HEK293 (cell line): Measurements from ENCODE around the gene NUDT13.
A peak's percentile ranks its signal among the peaks of the same experiment; 100 is the strongest.

Experiments used
- CTCF ChIA-PET: fragments of 350-600 bp; formaldehyde crosslinking; extraction: SDS; loops from one replicate; lab custom pipeline; 2021; ENCODE audit warnings: antibody characterized with exemption; lab: Yijun Ruan, JAX
- POLR2A ChIA-PET: fragments of 300-600 bp; formaldehyde crosslinking; extraction: SDS; loops from one replicate; lab custom pipeline; 2020; ENCODE audit warnings: antibody characterized with exemption, inconsistent platforms; lab: Yijun Ruan, JAX
- H3K27ac ChIP-seq: fragments of 200-500 bp; sonication (Bioruptor generic); 2 replicates; pipeline ENCODE4 v1.5.1; 2014; ENCODE audit warnings: low read depth, low read length, control low read depth, inconsistent platforms; ENCODE audit errors: extremely low read depth
- H3K36me3 ChIP-seq, 2 experiments: fragments of 200-500 bp in 1 of 2; sonication (Bioruptor generic) in 1 of 2; 1 replicate in 1 of 2; 2 replicates in 1 of 2; pipeline ENCODE4 v1.5.1; 2014 to 2017; ENCODE audit warnings: inconsistent platforms in 2 of 2, low read length in 2 of 2; ENCODE audit not compliant: control insufficient read depth in 2 of 2, insufficient read depth in 1 of 2
- H3K4me1 ChIP-seq: fragments of 200-500 bp; sonication (Bioruptor generic); 2 replicates; pipeline ENCODE4 v1.5.1; 2014; ENCODE audit warnings: mild to moderate bottlenecking, low read length, inconsistent platforms; ENCODE audit not compliant: control insufficient read depth, insufficient read depth
- H3K4me3 ChIP-seq: 2 replicates; pipeline ENCODE4 v1.5.1; 2011; ENCODE audit warnings: low read depth, mild to moderate bottlenecking, control low read depth, low read length, moderate library complexity
- H3K9me3 ChIP-seq: fragments of 200-500 bp; sonication (Bioruptor generic); 2 replicates; pipeline ENCODE4 v1.5.1; 2014; ENCODE audit warnings: low read depth, low read length, inconsistent platforms; ENCODE audit not compliant: control insufficient read depth, insufficient read depth
- HOXC10 ChIP-seq: sonication (generic); formaldehyde crosslinking; IDR thresholded peaks from 2 replicates; pipeline ENCODE4 v1.8.1; 2023; ENCODE audit warnings: mild to moderate bottlenecking, missing genetic modification reagents
- MZF1 ChIP-seq: fragments of 450-650 bp; formaldehyde crosslinking; IDR thresholded peaks from 2 replicates; pipeline ENCODE4 v1.5.1; 2017; ENCODE audit warnings: missing biosample characterization, missing genetic modification characterization, borderline replicate concordance
- ZBTB11 ChIP-seq: fragments of 450-650 bp; formaldehyde crosslinking; conservative IDR thresholded peaks from 2 replicates; pipeline ENCODE4 v1.5.1; 2016; ENCODE audit warnings: low read depth, missing biosample characterization, missing genetic modification characterization
- ZBTB7A ChIP-seq: fragments of 450-650 bp; formaldehyde crosslinking; IDR thresholded peaks from 2 replicates; pipeline ENCODE4 v1.5.1; 2016; ENCODE audit warnings: low read depth, missing biosample characterization, missing genetic modification characterization
- ZNF157 ChIP-seq: fragments of 450-650 bp; formaldehyde crosslinking; IDR thresholded peaks from 2 replicates; pipeline ENCODE4 v1.5.1; 2016; ENCODE audit warnings: missing biosample characterization, missing genetic modification characterization
- ZNF26 ChIP-seq: fragments of 450-650 bp; formaldehyde crosslinking; IDR thresholded peaks from 2 replicates; pipeline ENCODE4 v1.5.1; 2016; ENCODE audit warnings: missing biosample characterization, missing genetic modification characterization
- ZNF510 ChIP-seq: fragments of 450-650 bp; formaldehyde crosslinking; IDR thresholded peaks from 2 replicates; pipeline ENCODE4 v1.5.1; 2018; ENCODE audit warnings: mild to moderate bottlenecking, missing genetic modification characterization, missing biosample characterization; ENCODE audit not compliant: insufficient replicate concordance
- ZNF518A ChIP-seq: fragments of 450-650 bp; formaldehyde crosslinking; conservative IDR thresholded peaks from 2 replicates; pipeline ENCODE4 v1.5.1; 2016; ENCODE audit warnings: low read depth, missing biosample characterization, missing genetic modification characterization
- ZNF560 ChIP-seq: fragments of 450-650 bp; formaldehyde crosslinking; IDR thresholded peaks from 2 replicates; pipeline ENCODE4 v1.5.1; 2017; ENCODE audit warnings: missing biosample characterization, missing genetic modification characterization, borderline replicate concordance
- ZNF664 ChIP-seq: fragments of 450-650 bp; formaldehyde crosslinking; IDR thresholded peaks from 2 replicates; pipeline ENCODE4 v1.5.1; 2016; ENCODE audit warnings: missing biosample characterization, missing genetic modification characterization
- ZNF792 ChIP-seq: fragments of 450-650 bp; formaldehyde crosslinking; IDR thresholded peaks from 2 replicates; pipeline ENCODE4 v1.5.1; 2016; ENCODE audit warnings: missing biosample characterization, missing genetic modification characterization
- TF ChIP-seq, protein P1 (sequence below): fragments of 450-650 bp; formaldehyde crosslinking; IDR thresholded peaks from 2 replicates; pipeline ENCODE4 v1.5.1; 2017; ENCODE audit warnings: missing biosample characterization, mild to moderate bottlenecking, missing genetic modification characterization, moderate library complexity

The NUDT13 gene

GRCh38 chr10:73096449-73097304, 13.6 kb upstream of the NUDT13 start, which contains the start of gene P4HA1 (continued):
- TF ChIP-seq ZBTB11 = peak; percentile 23; the same call in 1 of the 2 replicates
- no peak for TF ChIP-seq ZNF560 (tag by site-specific recombination)
- TF ChIP-seq ZNF26 (tag by site-specific recombination) = no peak
- no peak for TF ChIP-seq ZNF792 (tag by site-specific recombination)
- TF ChIP-seq, protein P1, sequence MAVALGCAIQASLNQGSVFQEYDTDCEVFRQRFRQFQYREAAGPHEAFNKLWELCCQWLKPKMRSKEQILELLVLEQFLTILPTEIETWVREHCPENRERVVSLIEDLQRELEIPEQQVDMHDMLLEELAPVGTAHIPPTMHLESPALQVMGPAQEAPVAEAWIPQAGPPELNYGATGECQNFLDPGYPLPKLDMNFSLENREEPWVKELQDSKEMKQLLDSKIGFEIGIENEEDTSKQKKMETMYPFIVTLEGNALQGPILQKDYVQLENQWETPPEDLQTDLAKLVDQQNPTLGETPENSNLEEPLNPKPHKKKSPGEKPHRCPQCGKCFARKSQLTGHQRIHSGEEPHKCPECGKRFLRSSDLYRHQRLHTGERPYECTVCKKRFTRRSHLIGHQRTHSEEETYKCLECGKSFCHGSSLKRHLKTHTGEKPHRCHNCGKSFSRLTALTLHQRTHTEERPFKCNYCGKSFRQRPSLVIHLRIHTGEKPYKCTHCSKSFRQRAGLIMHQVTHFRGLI (tag by site-specific recombination) = no peak; the same call in 1 of the 2 replicates

GRCh38 chr10:73097305-73097670, 13.0 kb upstream of the NUDT13 start:
- CTCF ChIA-PET = interaction anchor here (0.6 to 4.2 kb wide), 9 partner anchors 13 to 122 kb away, joined by 3 to 40 read pairs (median 4); partner anchors contain the start of gene NUDT13
- peak overlapping the region; percentile 90 for H3K27ac ChIP-seq
- POLR2A ChIA-PET = interaction anchor here (0.6 to 2.9 kb wide), 20 partner anchors 13 to 876 kb away, joined by 3 to 52 read pairs (median 4); partner anchors contain the start of genes DNAJB12, DNAJC9, ECD and MCU
- H3K4me1 ChIP-seq = no peaks in the 10 kb centered on the region; the same call in 1 of the 2 replicates
- peak overlapping the region; percentile 82 for H3K4me3 ChIP-seq
- peaks cover 0 to 3% of the 10 kb centered on the region in 2 experiments; a peak in 2 of 3 replicates for H3K36me3 ChIP-seq
- no peaks in the 10 kb centered on the region for H3K9me3 ChIP-seq
- 0 out of 2 replicates have a peak, but pooled peaks have one; percentile 28 for TF ChIP-seq ZNF518A
- TF ChIP-seq ZBTB7A (tag by site-specific recombination) = no peak
- no peak for TF ChIP-seq MZF1 (tag by site-specific recombination)
- TF ChIP-seq ZNF510 (tag by site-specific recombination) = no peak
- TF ChIP-seq HOXC10 (CRISPR knock-in tag) = no peak
- peak; percentile 75; the same call in 1 of the 2 replicates for TF ChIP-seq ZNF664 (tag by site-specific recombination)
- no peak for TF ChIP-seq ZNF157 (tag by site-specific recombination)
